ENCODE measurements around the gene RANBP1. TPM values are rescaled to one million over a fixed set of nuclear protein-coding genes. Genes with fewer than 3 reads are reported as not detected.
"Not testable (repeated sequence)": the region's sequence is repeated elsewhere in the genome, so short reads cannot be mapped to it uniquely, and the experiment has no call there.

RANBP1 gene
- 488 and 500 TPM in 2 replicates for total RNA-seq

DNA sequence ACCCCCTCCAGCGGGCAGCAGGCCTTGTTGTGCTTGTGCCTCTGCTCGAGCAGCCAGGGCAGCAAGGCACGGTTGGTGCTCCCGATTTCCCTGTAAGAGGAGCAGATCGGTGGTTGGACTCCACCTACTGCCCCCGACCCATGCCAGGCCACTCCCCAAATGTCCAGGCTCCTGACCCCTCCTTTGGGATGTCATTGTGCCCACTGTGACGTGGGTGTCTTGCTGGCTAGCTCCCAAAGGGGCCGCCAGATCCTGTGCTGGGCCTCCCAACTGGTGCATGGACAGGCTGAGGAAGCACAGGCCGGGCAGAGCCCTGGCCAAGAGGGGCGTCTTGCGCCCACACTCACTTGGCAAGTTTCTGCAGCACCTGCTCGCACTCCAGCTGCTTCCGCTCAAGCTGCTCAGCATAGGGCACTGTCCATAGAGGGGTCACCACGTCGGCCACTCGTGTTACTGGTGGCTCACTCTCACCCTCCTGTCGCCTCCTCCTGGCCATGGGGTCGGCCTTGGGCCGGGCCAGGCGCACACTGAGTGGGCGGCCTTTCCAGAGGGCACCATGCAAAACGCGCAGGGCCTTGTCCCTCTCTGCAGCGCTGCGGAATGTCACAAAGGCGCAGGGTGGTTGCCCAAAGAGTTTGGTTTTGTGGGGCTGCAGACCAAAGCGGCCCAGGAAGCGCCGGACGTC is at the start of gene RANBP1:
Gene RANBP1 (plus strand): TSS at position 414 of the 685 bp plus-strand sequence. CDS start 81 bp downstream, at position 495.
- Mint-ChIP-seq H3K4me3 (peak within 1 kb of the TSS; percentile 96), H3K27me3 (peaks cover 2% of the 10 kb centered on the region), H3K4me1 (peaks cover 42% of the 10 kb centered on the region)

DNA sequence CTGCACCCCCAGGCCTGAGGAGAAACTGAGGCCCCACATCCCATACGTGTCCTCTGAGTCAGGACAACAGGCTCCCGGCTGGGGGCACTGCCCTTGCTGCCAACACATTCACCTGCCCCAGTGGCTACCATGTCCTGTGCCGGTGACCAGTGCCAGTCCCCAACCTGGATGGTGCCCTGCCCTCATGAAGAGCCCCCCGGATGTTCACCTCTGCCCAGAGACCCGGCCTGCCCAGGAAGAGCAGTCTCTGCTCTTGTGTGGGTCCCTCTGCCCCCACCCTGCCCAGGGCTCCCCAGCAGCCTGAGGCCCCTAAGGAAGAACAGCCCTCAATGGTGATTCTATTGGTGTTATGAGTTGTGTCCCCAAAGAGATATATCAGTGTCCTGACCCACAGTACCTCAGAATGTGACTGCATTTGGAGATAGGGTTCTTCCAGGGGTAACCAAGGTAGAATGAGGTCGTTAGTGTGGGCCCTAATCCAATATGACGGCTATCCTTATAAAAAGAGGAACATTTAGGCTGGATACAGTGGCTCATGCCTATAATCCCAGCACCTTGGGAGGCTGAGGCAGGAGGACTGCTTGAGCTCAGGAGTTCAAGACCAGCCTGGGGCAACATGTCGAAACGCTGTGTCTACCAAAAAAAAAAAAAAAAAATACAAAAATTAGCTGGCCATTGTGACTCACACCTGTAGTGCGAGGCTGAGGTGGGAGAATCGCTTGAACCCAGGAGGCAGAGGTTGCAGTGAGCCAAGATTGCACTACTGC is 49.1 kb upstream of the RANBP1 start:
- Mint-ChIP-seq H3K27me3 (no peaks in the 10 kb centered on the region), H3K4me1 (peaks cover 2% of the 10 kb centered on the region), H3K36me3 (ENCODE audit: low read depth) (peaks cover 5% of the 10 kb centered on the region), H3K9me3 (no peaks in the 10 kb centered on the region), H3K4me3 (no peak overlapping the region), H3K27ac (no peak overlapping the region)
- intact Hi-C loops (cut with micrococcal nuclease), result no loop called here
- no peak for DNase-seq

More for the DNA sequence above, at the start of gene RANBP1:
- Mint-ChIP-seq H3K36me3 (ENCODE audit: low read depth) (peaks cover 58% of the 10 kb centered on the region), H3K9me3 (no peaks in the 10 kb centered on the region), H3K27ac (peak within 1 kb of the TSS; percentile 96)
- no peak for DNase-seq
- intact Hi-C loops (cut with micrococcal nuclease), result loop anchor here (5.0 to 10.0 kb wide), 5 partner anchors 94 to 974 kb away; partner anchors contain the start of genes ESS2, GNB1L, MED15 and RTL10

DNA sequence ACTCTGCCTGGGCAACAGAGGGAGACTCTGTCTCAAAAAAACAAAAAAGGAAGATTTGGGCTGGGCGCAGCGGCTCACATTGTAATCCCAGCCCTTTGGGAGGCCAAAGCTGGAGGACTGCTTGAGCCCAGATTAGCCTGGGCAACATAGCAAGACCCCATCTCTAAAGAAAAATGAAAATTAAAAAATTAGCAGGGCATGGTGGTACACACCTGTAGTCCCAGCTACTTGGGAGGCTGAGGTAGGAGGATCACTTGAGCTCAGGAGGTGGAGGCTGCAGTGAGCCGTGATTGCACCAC is 48.6 kb upstream of the RANBP1 start:
- DNase-seq; intact Hi-C loops (cut with micrococcal nuclease); H3K36me3 Mint-ChIP-seq (ENCODE audit: low read depth); H3K27ac Mint-ChIP-seq; H3K9me3 Mint-ChIP-seq; H3K27me3 Mint-ChIP-seq; H3K4me3 Mint-ChIP-seq; H3K4me1 Mint-ChIP-seq: not testable (repeated sequence)

DNA sequence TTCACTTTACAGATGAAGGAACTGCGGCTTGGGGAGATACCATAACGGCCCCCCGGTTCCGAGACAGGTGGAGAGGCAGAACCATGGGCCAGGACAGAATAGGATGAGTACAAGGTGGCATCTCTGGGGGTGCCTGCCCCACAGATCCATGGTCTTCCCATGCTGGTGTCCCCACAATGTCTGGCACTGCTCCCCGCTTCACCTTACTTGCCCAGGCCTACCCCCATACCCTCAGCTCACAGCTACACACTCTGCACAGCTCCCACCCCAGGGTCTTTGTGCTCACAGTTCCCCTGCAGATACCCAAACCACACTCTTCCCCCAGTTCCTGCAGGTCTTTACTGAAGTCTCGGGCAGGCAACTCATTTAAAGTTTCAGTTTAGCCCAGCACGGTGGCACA is 47.3 kb upstream of the RANBP1 start:
- Mint-ChIP-seq H3K9me3 (no peaks in the 10 kb centered on the region), H3K27ac (no peak overlapping the region), H3K27me3 (no peaks in the 10 kb centered on the region), H3K4me1 (no peaks in the 10 kb centered on the region), H3K36me3 (ENCODE audit: low read depth) (no peaks in the 10 kb centered on the region), H3K4me3 (no peak overlapping the region)
- DNase-seq, result no peak
- intact Hi-C loops (cut with micrococcal nuclease), result no loop called here

DNA sequence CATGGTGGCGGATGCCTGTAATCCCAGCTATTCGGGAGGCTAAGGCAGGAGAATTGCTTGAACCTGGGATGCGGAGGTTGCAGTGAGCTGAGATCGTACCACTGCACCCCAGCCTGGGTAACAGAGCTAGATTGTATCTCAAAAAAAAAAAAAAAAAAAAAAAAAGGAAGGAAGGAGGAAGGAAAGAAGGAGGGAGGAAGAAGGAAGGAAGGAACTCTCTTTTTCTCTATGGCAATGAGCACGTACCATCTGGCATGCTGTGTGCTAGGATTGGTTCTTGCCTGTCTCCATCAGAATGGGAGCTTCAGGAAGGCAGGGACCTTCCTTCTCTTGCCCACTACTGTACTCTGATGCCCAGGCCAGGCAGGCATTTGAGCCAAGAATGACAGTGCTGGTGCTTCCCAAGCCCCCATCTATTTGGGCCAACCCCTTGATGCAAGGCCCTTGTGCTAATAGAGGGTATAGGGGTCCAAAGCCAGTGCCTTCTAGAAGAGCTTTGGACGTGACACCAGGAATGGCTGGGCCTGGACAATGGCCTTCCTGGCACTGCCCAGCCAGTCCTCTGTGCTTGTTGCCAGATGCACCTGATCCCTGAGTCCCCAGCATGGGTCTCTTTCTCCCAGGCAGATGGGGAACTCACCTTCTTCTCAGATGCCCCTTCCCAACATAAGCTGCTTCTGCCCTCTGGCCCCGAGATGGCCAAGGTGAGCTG is 46.4 kb upstream of the RANBP1 start:
- no peaks in the 10 kb centered on the region for H3K4me1 Mint-ChIP-seq
- no peak overlapping the region for H3K4me3 Mint-ChIP-seq
- H3K9me3 Mint-ChIP-seq, result no peaks in the 10 kb centered on the region
- DNase-seq, result no peak
- H3K27ac Mint-ChIP-seq, result no peak overlapping the region
- no peaks in the 10 kb centered on the region for H3K27me3 Mint-ChIP-seq
- no peaks in the 10 kb centered on the region for H3K36me3 Mint-ChIP-seq (ENCODE audit: low read depth)
- intact Hi-C loops (cut with micrococcal nuclease), result no loop called here

DNA sequence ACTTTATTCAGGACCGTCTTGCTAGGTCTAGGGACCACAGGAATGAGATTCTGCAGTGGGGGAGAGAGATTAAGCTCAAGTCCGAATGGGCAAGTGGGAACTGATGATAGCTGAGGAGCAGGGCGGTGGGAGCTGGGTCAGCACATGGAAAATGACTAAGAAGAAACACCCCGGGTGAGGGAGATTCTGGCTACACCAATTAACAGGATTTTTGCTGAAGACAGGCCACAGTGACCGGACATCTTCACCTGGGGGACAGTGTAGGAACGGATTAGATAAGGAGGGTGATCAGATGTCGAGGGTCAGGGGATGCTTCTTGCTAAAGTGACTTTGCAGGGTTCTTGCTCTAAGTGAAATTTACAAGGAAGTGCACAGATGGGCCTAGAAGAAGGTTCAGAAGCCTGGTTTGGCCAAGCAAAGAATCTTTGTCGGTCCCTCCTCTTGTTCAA is 44.4 kb upstream of the RANBP1 start:
- intact Hi-C loops (cut with micrococcal nuclease), result no loop called here
- H3K36me3 Mint-ChIP-seq (ENCODE audit: low read depth), result no peaks in the 10 kb centered on the region
- no peak overlapping the region for H3K27ac Mint-ChIP-seq
- no peak overlapping the region for H3K4me3 Mint-ChIP-seq
- no peaks in the 10 kb centered on the region for H3K9me3 Mint-ChIP-seq
- H3K4me1 Mint-ChIP-seq, result no peaks in the 10 kb centered on the region
- no peak for DNase-seq
- H3K27me3 Mint-ChIP-seq, result no peaks in the 10 kb centered on the region

DNA sequence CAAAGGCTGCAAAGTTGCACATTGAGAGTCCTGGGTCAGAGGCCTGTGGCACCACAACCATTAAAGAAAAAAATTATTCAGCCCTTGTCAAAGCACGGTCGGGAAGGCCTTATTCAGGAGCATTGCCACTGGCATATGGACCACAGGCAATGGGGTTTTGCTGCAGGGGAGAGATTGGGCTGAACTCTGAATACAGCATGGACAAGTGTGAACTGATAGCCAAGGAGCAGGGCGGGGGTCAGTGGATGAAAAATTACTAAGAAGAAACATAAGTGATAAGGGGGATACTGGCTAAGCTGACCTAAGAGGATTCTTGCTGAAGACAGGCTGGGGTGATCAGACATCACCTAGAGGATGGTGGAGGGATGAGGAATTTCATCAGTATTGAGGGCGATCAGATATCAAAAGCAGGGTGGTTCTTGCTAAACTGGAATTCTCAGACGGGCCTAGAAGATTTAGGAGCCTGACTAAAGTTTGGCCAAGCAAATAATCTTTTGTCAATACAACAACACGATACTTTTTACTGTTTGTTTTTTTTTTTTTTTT is 39.2 kb upstream of the RANBP1 start:
- DNase-seq, result no peak
- no peaks in the 10 kb centered on the region for H3K9me3 Mint-ChIP-seq
- H3K27me3 Mint-ChIP-seq, result no peaks in the 10 kb centered on the region
- H3K27ac Mint-ChIP-seq, result no peak overlapping the region
- intact Hi-C loops (cut with micrococcal nuclease), result no loop called here
- peaks cover 10% of the 10 kb centered on the region for H3K4me1 Mint-ChIP-seq
- peaks cover 8% of the 10 kb centered on the region for H3K36me3 Mint-ChIP-seq (ENCODE audit: low read depth)
- H3K4me3 Mint-ChIP-seq, result no peak overlapping the region

DNA sequence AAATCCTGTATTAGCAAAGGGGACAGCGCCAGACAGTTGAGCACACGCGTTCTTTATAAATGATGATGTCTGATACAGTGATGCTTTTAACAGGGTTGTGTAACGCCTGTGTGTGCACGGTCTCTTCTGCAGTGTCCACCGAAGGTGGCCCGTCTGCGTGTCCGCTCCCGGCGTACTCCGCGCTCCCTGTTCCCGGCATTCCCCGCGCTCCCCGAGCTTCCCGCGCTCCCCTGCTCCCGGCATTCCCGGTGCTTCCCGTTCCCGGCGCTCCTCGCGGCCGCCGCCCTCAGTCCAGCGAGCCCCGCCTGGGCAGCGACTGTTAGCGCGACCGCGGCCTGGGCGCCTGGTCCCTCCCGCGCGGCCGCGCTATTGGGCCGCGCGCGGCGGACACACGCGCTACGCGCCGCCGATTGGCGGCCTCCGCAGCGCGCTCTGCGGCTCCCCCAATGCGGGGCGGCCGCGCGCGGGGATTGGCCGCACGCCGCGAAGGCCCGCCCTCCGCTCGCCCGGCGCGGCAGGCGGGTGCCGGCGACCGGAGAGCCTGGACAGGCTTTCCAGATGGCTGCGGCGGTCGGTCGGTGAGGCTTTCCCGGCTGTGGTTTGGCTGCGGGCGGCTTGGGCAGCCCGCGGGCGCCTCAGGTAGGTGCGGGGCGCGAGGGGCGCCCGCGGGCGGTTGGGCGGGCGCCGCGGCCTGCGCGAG is 36.0 kb upstream of the RANBP1 start, which contains the start of gene DGCR8:
Gene DGCR8 (plus strand): TSS at position 497 of the 700 bp plus-strand sequence. CDS start 5,723 bp downstream, outside the sequence.
- no peaks in the 10 kb centered on the region for H3K9me3 Mint-ChIP-seq
- peaks cover 33% of the 10 kb centered on the region for H3K4me1 Mint-ChIP-seq
- intact Hi-C loops (cut with micrococcal nuclease), result loop anchor here (1.0 to 5.0 kb wide), 4 partner anchors 20 to 108 kb away; partner anchors contain the start of genes TANGO2 and TRMT2A
- no peaks in the 10 kb centered on the region for H3K27me3 Mint-ChIP-seq
- H3K4me3 Mint-ChIP-seq, result peak within 1 kb of the TSS; percentile 91
- peak; percentile 93 for DNase-seq
- peak within 1 kb of the TSS; percentile 85 for H3K27ac Mint-ChIP-seq
- peaks cover 9% of the 10 kb centered on the region for H3K36me3 Mint-ChIP-seq (ENCODE audit: low read depth)

DNA sequence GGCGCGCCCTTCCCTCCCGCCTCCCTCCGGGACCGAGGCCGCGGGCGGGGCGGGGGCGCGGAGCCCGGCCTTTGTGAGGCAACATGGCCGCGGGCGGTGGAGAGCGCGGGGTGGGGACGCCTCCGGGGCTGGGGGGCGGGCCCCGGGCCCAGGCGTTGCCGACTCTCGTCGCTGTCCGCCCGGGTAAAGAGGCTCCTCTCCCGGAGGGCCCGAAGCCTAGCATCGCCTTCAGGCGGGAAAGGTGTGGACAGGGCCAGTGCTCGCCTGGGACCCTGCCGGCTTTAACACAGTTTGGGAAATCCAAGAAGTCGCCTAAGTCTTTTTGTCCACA is 35.5 kb upstream of the RANBP1 start:
- peak; percentile 93 for DNase-seq

DNA sequence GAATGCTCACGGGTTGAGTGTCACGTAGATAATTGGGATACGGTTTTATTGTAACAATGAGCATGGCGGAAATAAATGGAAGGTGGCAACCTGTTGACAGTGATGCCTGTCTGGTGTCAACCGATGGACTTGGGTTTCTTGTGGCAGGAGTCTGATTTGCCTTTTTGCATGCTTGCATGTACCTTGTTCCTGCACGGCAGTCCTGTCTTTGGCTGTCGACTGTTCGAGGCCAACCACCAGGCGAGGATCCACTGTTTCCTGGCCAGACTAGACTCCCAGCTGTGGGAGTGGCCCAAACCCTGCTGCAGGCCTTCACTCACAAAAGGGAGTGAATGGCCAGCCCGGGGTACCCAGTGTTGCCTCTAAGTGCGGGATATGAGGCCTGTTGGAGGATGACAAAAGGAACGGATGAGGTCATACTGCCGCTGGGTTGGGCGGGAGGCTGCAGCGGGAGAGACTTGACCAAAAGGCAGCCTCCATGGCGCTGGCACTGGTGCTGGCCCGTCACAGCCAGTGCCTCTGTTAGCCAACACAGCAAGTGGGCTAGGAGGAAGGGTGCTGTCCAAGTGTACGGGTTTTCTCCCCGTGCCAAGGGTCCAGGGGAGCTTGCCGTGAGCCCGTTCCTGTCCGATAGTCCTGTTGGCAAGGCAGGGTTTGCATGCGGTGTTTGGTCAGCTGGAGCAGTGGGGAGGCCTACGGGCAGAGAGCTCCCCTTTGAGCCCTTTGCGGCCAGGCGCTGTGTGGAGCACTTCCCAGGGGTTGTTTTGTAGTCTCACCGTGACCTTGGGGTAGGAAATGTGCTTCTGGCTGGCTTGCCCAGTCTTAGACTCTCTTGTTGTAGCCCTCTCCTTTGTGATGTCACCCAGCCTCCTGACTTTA is 34.9 kb upstream of the RANBP1 start:
- intact Hi-C loops (cut with micrococcal nuclease), result loop anchor here (1.0 to 5.0 kb wide), 4 partner anchors 19 to 109 kb away; partner anchors contain the start of genes TANGO2 and TRMT2A
- peak overlapping the region; percentile 91 for H3K4me3 Mint-ChIP-seq
- H3K4me1 Mint-ChIP-seq, result peaks cover 33% of the 10 kb centered on the region
- no peaks in the 10 kb centered on the region for H3K27me3 Mint-ChIP-seq
- H3K27ac Mint-ChIP-seq, result peak overlapping the region; percentile 79
- DNase-seq, result no peak
- H3K9me3 Mint-ChIP-seq, result no peaks in the 10 kb centered on the region
- H3K36me3 Mint-ChIP-seq (ENCODE audit: low read depth), result peaks cover 13% of the 10 kb centered on the region

More for the DNA sequence above, 35.5 kb upstream of the RANBP1 start:
- intact Hi-C loops (cut with micrococcal nuclease), result loop anchor here (1.0 to 5.0 kb wide), 4 partner anchors 20 to 108 kb away; partner anchors contain the start of genes TANGO2 and TRMT2A
- H3K27ac Mint-ChIP-seq, result peak overlapping the region; percentile 79
- H3K4me3 Mint-ChIP-seq, result peak overlapping the region; percentile 91
- no peaks in the 10 kb centered on the region for H3K9me3 Mint-ChIP-seq
- H3K4me1 Mint-ChIP-seq, result peaks cover 33% of the 10 kb centered on the region
- peaks cover 10% of the 10 kb centered on the region for H3K36me3 Mint-ChIP-seq (ENCODE audit: low read depth)
- no peaks in the 10 kb centered on the region for H3K27me3 Mint-ChIP-seq

DNA sequence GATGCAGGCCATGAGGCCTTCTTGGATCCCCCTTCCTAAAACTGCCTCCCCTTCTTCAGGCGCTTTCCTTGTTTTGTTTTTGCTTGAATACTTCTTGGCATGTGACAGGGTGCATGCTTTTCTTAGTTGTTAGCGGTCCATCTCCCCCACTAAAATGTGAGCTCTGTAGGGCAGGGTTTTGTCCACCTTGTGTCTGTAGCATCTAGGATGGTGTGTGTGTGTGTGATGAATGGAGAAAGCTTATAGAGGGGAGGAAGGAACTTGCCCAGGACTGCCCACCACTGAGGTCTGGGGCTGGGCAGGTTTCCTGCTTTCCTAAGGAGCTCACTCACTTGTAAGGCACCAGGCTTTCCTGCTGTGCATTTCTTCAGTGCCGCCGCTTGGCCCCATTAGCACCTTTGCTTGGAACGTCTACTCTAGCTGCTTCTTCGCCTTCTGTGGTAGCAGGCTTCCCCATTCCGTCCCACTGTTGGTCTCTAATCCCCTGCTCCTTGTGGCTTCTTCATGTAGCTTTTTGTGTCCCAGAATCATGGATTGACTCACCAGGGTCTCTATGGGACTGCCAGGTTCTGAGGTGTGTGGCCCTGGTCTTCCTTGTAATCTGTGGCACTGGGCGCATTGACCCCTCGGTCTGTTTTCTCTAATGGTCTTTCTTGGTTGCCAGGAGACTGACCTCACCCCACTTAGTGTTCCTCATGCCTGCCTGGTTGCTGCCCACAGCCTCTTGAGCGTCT is 32.6 kb upstream of the RANBP1 start:
- no peaks in the 10 kb centered on the region for H3K27me3 Mint-ChIP-seq
- intact Hi-C loops (cut with micrococcal nuclease), result loop anchor here (5.0 kb wide), 1 partner anchor 111 kb away; no protein-coding TSS in a partner anchor
- H3K9me3 Mint-ChIP-seq, result no peaks in the 10 kb centered on the region
- DNase-seq, result no peak
- H3K36me3 Mint-ChIP-seq (ENCODE audit: low read depth), result peaks cover 32% of the 10 kb centered on the region
- peaks cover 33% of the 10 kb centered on the region for H3K4me1 Mint-ChIP-seq
- peak overlapping the region; percentile 4 for H3K27ac Mint-ChIP-seq
- H3K4me3 Mint-ChIP-seq, result peak overlapping the region; percentile 3
